Astrocyte of the spinal cord (primary cell): ENCODE measurements around the gene PARD3B.

Experiments
- DNase-seq: peaks from one replicate; pipeline ENCODE4 v3.0.0; 2011; ENCODE audit warnings: low read depth, low spot score
- H3K4me3 ChIP-seq: 2 replicates; pipeline ENCODE4 v1.5.1; 2011; ENCODE audit warnings: low read depth, mild to moderate bottlenecking, low read length, moderate library complexity
- in situ Hi-C: cut with HindIII; loops from 2 replicates; pipeline ENCODE4 v1.10.0; 2017; ENCODE audit warnings: low sequenced_read_pairs
- TF ChIP-seq, protein P1 (sequence below): IDR thresholded peaks from 2 replicates; pipeline ENCODE4 v1.5.1; 2012; ENCODE audit warnings: low read depth, mild to moderate bottlenecking, low read length, inconsistent platforms

The PARD3B gene

DNA sequence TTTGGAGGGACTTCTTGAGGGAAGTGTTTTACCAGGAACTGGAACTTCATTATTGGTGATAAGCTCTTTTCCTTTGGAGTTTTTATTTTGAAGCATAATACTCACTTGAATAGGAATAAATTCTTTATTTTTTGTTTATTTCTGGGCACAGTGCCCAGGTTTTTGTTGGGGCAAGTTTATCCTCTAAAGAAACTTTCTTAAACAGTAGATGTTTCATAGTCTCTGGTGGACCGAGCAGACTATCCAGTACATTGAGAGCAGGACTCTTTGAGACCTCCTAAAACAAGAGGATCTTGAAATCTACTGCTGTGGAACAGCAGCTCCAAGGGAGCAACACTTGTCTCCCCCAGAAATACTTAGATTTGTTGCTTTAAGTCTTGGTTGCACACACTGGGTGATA is 109.4 kb downstream of the PARD3B start:
- TF ChIP-seq, protein P1, sequence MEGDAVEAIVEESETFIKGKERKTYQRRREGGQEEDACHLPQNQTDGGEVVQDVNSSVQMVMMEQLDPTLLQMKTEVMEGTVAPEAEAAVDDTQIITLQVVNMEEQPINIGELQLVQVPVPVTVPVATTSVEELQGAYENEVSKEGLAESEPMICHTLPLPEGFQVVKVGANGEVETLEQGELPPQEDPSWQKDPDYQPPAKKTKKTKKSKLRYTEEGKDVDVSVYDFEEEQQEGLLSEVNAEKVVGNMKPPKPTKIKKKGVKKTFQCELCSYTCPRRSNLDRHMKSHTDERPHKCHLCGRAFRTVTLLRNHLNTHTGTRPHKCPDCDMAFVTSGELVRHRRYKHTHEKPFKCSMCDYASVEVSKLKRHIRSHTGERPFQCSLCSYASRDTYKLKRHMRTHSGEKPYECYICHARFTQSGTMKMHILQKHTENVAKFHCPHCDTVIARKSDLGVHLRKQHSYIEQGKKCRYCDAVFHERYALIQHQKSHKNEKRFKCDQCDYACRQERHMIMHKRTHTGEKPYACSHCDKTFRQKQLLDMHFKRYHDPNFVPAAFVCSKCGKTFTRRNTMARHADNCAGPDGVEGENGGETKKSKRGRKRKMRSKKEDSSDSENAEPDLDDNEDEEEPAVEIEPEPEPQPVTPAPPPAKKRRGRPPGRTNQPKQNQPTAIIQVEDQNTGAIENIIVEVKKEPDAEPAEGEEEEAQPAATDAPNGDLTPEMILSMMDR, result no peak
- in situ Hi-C loops, result no loop called here
- no peak for DNase-seq
- H3K4me3 ChIP-seq, result no peak overlapping the region

DNA sequence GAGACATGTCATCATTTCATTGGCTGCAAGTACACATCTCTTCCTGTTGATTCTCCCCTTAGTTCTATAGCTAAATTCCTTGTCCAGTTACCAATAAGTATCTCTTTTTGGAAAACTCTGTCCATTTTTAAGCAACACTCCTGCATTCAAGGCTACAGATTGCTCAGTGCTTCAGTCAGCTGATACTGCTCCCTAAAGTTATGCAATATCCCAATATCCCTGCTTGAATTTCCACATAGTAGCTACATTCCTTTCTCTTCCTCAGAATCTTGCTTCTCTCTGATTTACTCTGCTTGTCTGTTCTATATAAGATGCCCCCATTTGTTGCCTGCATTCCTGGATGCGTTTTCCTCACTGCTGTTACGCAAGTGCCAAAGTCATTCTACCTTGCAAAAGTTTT is 109.8 kb downstream of the PARD3B start:
- no peak overlapping the region for H3K4me3 ChIP-seq
- TF ChIP-seq, protein P1, result no peak
- in situ Hi-C loops, result no loop called here
- no peak for DNase-seq

DNA sequence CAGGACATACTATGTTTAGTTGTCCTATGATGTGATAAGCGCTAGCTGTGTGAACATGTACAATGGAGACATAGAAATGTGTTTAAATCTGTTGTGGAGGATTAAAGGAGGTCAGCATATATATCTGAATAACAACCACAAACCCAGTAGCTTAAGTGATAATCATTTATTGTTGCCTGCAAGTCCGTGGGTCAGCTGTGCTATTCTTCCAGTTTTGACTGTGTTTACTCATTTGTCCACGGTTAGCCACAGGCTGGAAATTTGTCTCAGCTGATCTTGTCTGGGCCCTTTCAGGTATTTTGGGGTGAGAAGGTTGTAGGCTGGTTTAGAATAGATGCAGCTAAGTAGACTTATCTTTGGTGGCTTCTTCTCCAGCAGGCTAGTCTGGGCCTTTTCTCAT is 110.4 kb downstream of the PARD3B start:
- TF ChIP-seq, protein P1, result no peak
- in situ Hi-C loops, result no loop called here
- no peak overlapping the region for H3K4me3 ChIP-seq
- no peak for DNase-seq

DNA sequence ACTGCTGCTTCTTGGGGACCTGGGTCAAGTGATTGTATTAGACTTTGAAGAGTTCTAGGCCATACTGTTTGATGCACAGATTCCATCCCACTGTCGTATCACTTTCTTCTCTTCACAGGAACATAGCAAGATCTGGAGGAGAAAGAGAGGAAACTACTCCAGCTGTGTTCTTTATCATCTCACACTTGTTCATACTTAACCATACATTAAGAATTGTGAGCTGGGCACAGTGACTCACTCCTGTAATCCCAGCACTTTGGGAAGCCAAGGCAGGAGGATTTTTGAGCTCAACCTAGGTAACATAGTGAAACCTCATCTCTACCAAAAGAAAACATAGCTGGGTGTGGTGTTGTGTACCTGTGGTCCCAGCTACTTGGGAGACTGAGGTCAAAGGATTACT is 111.7 kb downstream of the PARD3B start:
- DNase-seq, result no peak
- in situ Hi-C loops, result no loop called here
- TF ChIP-seq, protein P1, result no peak
- H3K4me3 ChIP-seq, result no peak overlapping the region

DNA sequence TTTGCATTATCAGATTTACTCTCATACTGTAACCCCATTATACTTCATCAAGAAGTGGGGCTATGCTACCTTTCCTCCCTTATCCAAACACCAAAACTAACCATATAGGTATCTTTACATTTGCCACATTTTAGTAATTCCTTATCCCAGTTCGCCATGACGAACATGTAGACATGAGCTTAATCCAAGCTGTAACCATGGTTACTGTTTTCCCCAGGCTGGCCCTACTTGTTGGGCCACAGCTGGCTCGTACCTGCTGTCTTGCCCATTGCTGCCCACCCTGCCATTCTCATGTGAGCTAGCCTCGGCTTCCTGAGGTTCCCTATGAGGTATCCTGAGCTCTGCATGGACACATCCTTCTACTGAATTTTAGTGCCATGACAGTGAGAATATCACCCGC is 117.7 kb downstream of the PARD3B start:
- H3K4me3 ChIP-seq, result no peak overlapping the region
- DNase-seq, result no peak
- TF ChIP-seq, protein P1, result no peak
- in situ Hi-C loops, result no loop called here

DNA sequence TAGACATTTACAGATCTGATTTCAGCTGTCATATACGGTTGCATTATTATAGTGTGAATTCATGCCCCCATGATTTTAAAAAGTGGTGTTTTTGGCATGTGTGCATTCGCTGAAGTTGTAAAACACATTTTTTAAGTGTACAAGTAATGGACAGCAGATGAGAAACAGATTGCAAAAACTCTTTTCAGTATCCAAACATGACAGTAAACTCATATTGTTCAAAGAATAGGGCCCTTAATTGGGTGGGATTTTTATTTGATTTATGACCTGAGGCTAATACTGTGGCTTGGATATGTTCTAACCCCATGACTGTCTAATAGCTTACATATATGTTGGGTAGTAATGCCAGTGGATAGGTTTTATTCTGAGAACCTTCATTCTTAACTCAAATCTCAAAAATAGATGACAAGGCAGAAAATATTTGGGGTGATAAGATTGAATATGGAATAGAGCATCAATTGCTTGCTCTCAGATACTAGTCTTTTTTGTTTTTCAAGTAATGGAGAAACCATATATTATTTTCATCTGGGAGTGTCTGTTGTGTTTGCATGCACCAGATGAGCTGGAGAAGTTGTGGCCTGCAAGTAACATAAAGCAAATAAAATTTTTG is 118.6 kb downstream of the PARD3B start:
- in situ Hi-C loops, result no loop called here
- TF ChIP-seq, protein P1, result no peak
- DNase-seq, result no peak
- no peak overlapping the region for H3K4me3 ChIP-seq
